A673 (cell line): ENCODE measurements around the gene KCNH5. TPM values are rescaled to one million over a fixed set of nuclear protein-coding genes. Genes with fewer than 3 reads are reported as not detected.

Experiments
- BruUV-seq: library from RNA; stranded (reverse); fragments of 400-500 nt; replicated peaks from 2 replicates; lab custom pipeline; 2021; lab: Mats Ljungman, UMichigan
- CTCF ChIA-PET: fragments of 300-600 bp; sonication (Branson Sonifier 250); formaldehyde crosslinking; loops from one replicate; lab custom pipeline; 2022; ENCODE audit warnings: antibody characterized with exemption; lab: Charles Lee
- POLR2A ChIA-PET: fragments of 300-600 bp; sonication (Branson Sonifier 250); formaldehyde crosslinking; loops from one replicate; lab custom pipeline; 2022; ENCODE audit warnings: antibody characterized with exemption; ENCODE audit not compliant: low non-redundant PET; lab: Charles Lee
- DNase-seq: peaks from one replicate; pipeline ENCODE4 v3.0.0-alpha.2; 2015; ENCODE audit warnings: low spot score
- H3K27ac ChIP-seq: fragments of 200-600 bp; sonication (generic); 2 replicates; pipeline ENCODE4 v1.5.1; 2016; ENCODE audit warnings: mixed run types, low read depth, mild to moderate bottlenecking, mixed read lengths, antibody characterized with exemption, low read length; ENCODE audit not compliant: poor library complexity, severe bottlenecking
- H3K27me3 ChIP-seq: fragments of 200-600 bp; sonication (generic); replicated peaks from 2 replicates; pipeline ENCODE4 v1.6.1; 2017; ENCODE audit warnings: mixed run types, low read depth, mild to moderate bottlenecking, mixed read lengths, antibody characterized with exemption, low read length; ENCODE audit not compliant: insufficient read depth, poor library complexity
- H3K36me3 ChIP-seq: fragments of 200-600 bp; sonication (generic); 2 replicates; pipeline ENCODE4 v1.6.1; 2016; ENCODE audit warnings: mixed run types, mild to moderate bottlenecking, mixed read lengths, antibody characterized with exemption, low read length; ENCODE audit not compliant: insufficient read depth, poor library complexity, severe bottlenecking
- H3K4me1 ChIP-seq: fragments of 200-600 bp; sonication (generic); 2 replicates; pipeline ENCODE4 v1.6.1; 2017; ENCODE audit warnings: mixed run types, mild to moderate bottlenecking, mixed read lengths, antibody characterized with exemption, low read length; ENCODE audit not compliant: insufficient read depth, poor library complexity, severe bottlenecking
- H3K4me3 ChIP-seq: fragments of 200-600 bp; sonication (generic); 2 replicates; pipeline ENCODE4 v1.5.1; 2016; ENCODE audit warnings: low read depth, mixed run types, mild to moderate bottlenecking, mixed read lengths, low read length; ENCODE audit not compliant: poor library complexity, severe bottlenecking
- H3K9me3 ChIP-seq: fragments of 200-600 bp; sonication (generic); 2 replicates; pipeline ENCODE4 v1.6.1; 2016; ENCODE audit warnings: mixed run types, low read depth, mild to moderate bottlenecking, mixed read lengths, antibody characterized with exemption, low read length; ENCODE audit not compliant: poor library complexity, severe bottlenecking
- CTCF ChIP-seq: fragments of 300-800, 200-600 bp; sonication (generic); conservative IDR thresholded peaks from 2 replicates; pipeline ENCODE4 v1.5.1; 2017; ENCODE audit warnings: low read depth, mild to moderate bottlenecking, antibody characterized with exemption, low read length, moderate library complexity, mixed read lengths
- EZH2 ChIP-seq: fragments of 200-600 bp; sonication (generic); IDR thresholded peaks from 2 replicates; pipeline ENCODE4 v1.6.1; 2017; ENCODE audit warnings: borderline replicate concordance, low read depth, mild to moderate bottlenecking, mixed read lengths, antibody characterized with exemption, low read length; ENCODE audit not compliant: poor library complexity, severe bottlenecking
- intact Hi-C: fragments of 100-400 bp; cut with micrococcal nuclease; formaldehyde crosslinking; loops from one replicate; pipeline ENCODE4 v1.10.0; 2022; ENCODE audit not compliant: unreplicated experiment
- total RNA-seq: library from RNA; stranded (reverse); gene quantifications from 2 replicates; pipeline ENCODE4 v1.2.3, GENCODE V29; 2021

The KCNH5 gene
- total RNA-seq, 1 experiment from 2014 or later, result 27.9 TPM

- peaks cover 4% of the 10 kb centered on the region for H3K4me1 ChIP-seq
- intact Hi-C loops, result no loop called here
- POLR2A ChIA-PET, result no interaction called here
- CTCF ChIA-PET, result no interaction called here
- no peaks in the 10 kb centered on the region for H3K27me3 ChIP-seq
- no TSS peak for BruUV-seq
- no peak overlapping the region for H3K4me3 ChIP-seq
- TF ChIP-seq EZH2 (no peak), CTCF (no peak)
- H3K9me3 ChIP-seq, result no peaks in the 10 kb centered on the region
- no peak for DNase-seq
- H3K27ac ChIP-seq, result no peak overlapping the region
- peaks cover 17% of the 10 kb centered on the region for H3K36me3 ChIP-seq
Observed at GRCh38 chr14:62983821-62984220, 61.4 kb downstream of the KCNH5 start.

GRCh38 chr14:62980693-62981092, 64.6 kb downstream of the KCNH5 start:
- no peak overlapping the region for H3K4me3 ChIP-seq
- intact Hi-C loops, result no loop called here
- POLR2A ChIA-PET, result no interaction called here
- H3K4me1 ChIP-seq, result peaks cover 4% of the 10 kb centered on the region
- no peak for DNase-seq
- H3K9me3 ChIP-seq, result no peaks in the 10 kb centered on the region
- H3K27ac ChIP-seq, result no peak overlapping the region
- CTCF ChIA-PET, result no interaction called here
- no TSS peak for BruUV-seq
- H3K36me3 ChIP-seq, result peaks cover 17% of the 10 kb centered on the region
- TF ChIP-seq CTCF (no peak), EZH2 (no peak)
- H3K27me3 ChIP-seq, result no peaks in the 10 kb centered on the region

- H3K27me3 ChIP-seq, result no peaks in the 10 kb centered on the region
- BruUV-seq, result no TSS peak
- no peaks in the 10 kb centered on the region for H3K4me1 ChIP-seq
- DNase-seq, result no peak
- ChIA-PET POLR2A (no interaction called here), CTCF (no interaction called here)
- TF ChIP-seq CTCF (no peak), EZH2 (no peak)
- no peak overlapping the region for H3K27ac ChIP-seq
- intact Hi-C loops, result no loop called here
- no peaks in the 10 kb centered on the region for H3K36me3 ChIP-seq
- no peaks in the 10 kb centered on the region for H3K9me3 ChIP-seq
- no peak overlapping the region for H3K4me3 ChIP-seq
Observed at GRCh38 chr14:62957562-62957961, 87.7 kb downstream of the KCNH5 start.
